HL-60 (cell line): ENCODE data around the gene ZFYVE27.

Experiments used
- DNase-seq, 2 experiments: peaks; one replicate each; pipeline ENCODE4 v3.0.0-alpha.2; 2010 to 2020; ENCODE audit warnings: low read depth in 1 of 2, low spot score in 1 of 2
- H3K27ac ChIP-seq: fragments of 250-450 bp; sonication (Bioruptor Pico); replicated peaks from 2 replicates; pipeline ENCODE4 v1.5.1; 2020; ENCODE audit warnings: mild to moderate bottlenecking, moderate library complexity
- H3K27me3 ChIP-seq: fragments of 250-450 bp; sonication (Bioruptor Pico); 2 replicates; pipeline ENCODE4 v1.5.1; 2021; ENCODE audit warnings: mild to moderate bottlenecking, moderate library complexity; ENCODE audit not compliant: insufficient read depth, poor library complexity, severe bottlenecking
- H3K4me3 ChIP-seq: replicated peaks from 2 replicates; pipeline ENCODE4 v1.5.1; 2011; ENCODE audit warnings: mild to moderate bottlenecking, control low read depth, low read length; ENCODE audit not compliant: insufficient read depth
- CTCF ChIP-seq: IDR thresholded peaks from one replicate; pipeline ENCODE4 v1.5.1; 2011; ENCODE audit warnings: low read length, control low read depth, inconsistent platforms; ENCODE audit not compliant: insufficient read depth
- GABPA ChIP-seq: IDR thresholded peaks from 2 replicates; pipeline ENCODE4 v1.6.1; 2012; ENCODE audit warnings: low read depth
- POLR2AphosphoS5 ChIP-seq: IDR thresholded peaks from 2 replicates; pipeline ENCODE4 v1.6.1; 2012; ENCODE audit warnings: low read depth
- REST ChIP-seq: IDR thresholded peaks from 2 replicates; pipeline ENCODE4 v1.6.1; 2012; ENCODE audit warnings: low read depth; ENCODE audit not compliant: insufficient replicate concordance
- SPI1 ChIP-seq: IDR thresholded peaks from 2 replicates; pipeline ENCODE4 v1.6.1; 2012; ENCODE audit warnings: low read depth, mild to moderate bottlenecking, borderline replicate concordance

ZFYVE27 gene

GRCh38 chr10:97704341-97704740 lies 32.6 kb upstream of the ZFYVE27 start:
- TF ChIP-seq SPI1 (no peak), GABPA (no peak), REST (no peak), POLR2AphosphoS5 (no peak)
- no peak overlapping the region for H3K4me3 ChIP-seq
- DNase-seq, result no peak
- H3K27me3 ChIP-seq, result no peaks in the 10 kb centered on the region
- H3K27ac ChIP-seq, result no peak overlapping the region

- no peak for DNase-seq
- TF ChIP-seq SPI1, result no peak
- H3K27ac ChIP-seq, result no peak overlapping the region
Measured at GRCh38 chr10:97705006-97705670, 31.8 kb upstream of the ZFYVE27 start.

GRCh38 chr10:97707134-97707861 lies 29.6 kb upstream of the ZFYVE27 start:
- H3K27me3 ChIP-seq, result no peaks in the 10 kb centered on the region
- TF ChIP-seq REST, result no peak
- no peak for TF ChIP-seq POLR2AphosphoS5
- no peak for TF ChIP-seq SPI1
- TF ChIP-seq CTCF, result no peak
- TF ChIP-seq GABPA, result no peak
- no peak overlapping the region for H3K27ac ChIP-seq
- DNase-seq, result no peak
- no peak overlapping the region for H3K4me3 ChIP-seq

More at GRCh38 chr10:97705006-97705670, 31.8 kb upstream of the ZFYVE27 start:
- Histone ChIP-seq H3K27me3 (no peaks in the 10 kb centered on the region), H3K4me3 (no peak overlapping the region)

GRCh38 chr10:97708167-97708566 lies 28.8 kb upstream of the ZFYVE27 start:
- H3K4me3 ChIP-seq, result no peak overlapping the region
- no peak for DNase-seq

More at GRCh38 chr10:97708167-97708566, 28.8 kb upstream of the ZFYVE27 start:
- TF ChIP-seq REST (no peak), POLR2AphosphoS5 (no peak), SPI1 (no peak), CTCF (no peak), GABPA (no peak)
- H3K27me3 ChIP-seq, result no peaks in the 10 kb centered on the region
- H3K27ac ChIP-seq, result no peak overlapping the region
